Karpas-422 (cell line): Measurements from ENCODE around the gene GRK5. TPM values are rescaled to one million over a fixed set of nuclear protein-coding genes. Genes with fewer than 3 reads are reported as not detected.
A peak's percentile ranks its signal among the peaks of the same experiment; 100 is the strongest.
"Not testable (repeated sequence)": the region's sequence is repeated elsewhere in the genome, so short reads cannot be mapped to it uniquely, and the experiment has no call there.

Experiments
- DNase-seq: peaks from one replicate; pipeline ENCODE4 v3.0.0-alpha.2; 2015
- H2AFZ ChIP-seq: fragments of 200-600 bp; sonication (generic); 2 replicates; pipeline ENCODE4 v1.6.1; 2014; ENCODE audit warnings: antibody characterized with exemption, low read length, mixed read lengths
- H3K27ac ChIP-seq: fragments of 200-600 bp; sonication (generic); 2 replicates; pipeline ENCODE4 v1.5.1; 2014; ENCODE audit warnings: mild to moderate bottlenecking, low read length, moderate library complexity
- H3K27me3 ChIP-seq: fragments of 200-600 bp; sonication (generic); 2 replicates; pipeline ENCODE4 v1.6.1; 2014; ENCODE audit warnings: low read length, mixed read lengths
- H3K36me3 ChIP-seq: fragments of 200-600 bp; sonication (generic); 2 replicates; pipeline ENCODE4 v1.6.1; 2014; ENCODE audit warnings: low read length, mixed read lengths; ENCODE audit not compliant: insufficient read depth
- H3K4me1 ChIP-seq: fragments of 200-600 bp; sonication (generic); 2 replicates; pipeline ENCODE4 v1.6.1; 2014; ENCODE audit warnings: mild to moderate bottlenecking, low read length, mixed read lengths
- H3K4me2 ChIP-seq: fragments of 200-600 bp; sonication (generic); 2 replicates; pipeline ENCODE4 v1.6.1; 2014; ENCODE audit warnings: low read length, low read depth, mild to moderate bottlenecking; ENCODE audit not compliant: poor library complexity, severe bottlenecking
- H3K4me3 ChIP-seq: fragments of 200-600 bp; sonication (generic); 2 replicates; pipeline ENCODE4 v1.5.1; 2014; ENCODE audit warnings: mild to moderate bottlenecking, antibody characterized with exemption, low read length, mixed read lengths
- H3K79me2 ChIP-seq: fragments of 200-600 bp; sonication (generic); 2 replicates; pipeline ENCODE4 v1.6.1; 2014; ENCODE audit warnings: mild to moderate bottlenecking, low read length, mixed read lengths
- H3K9ac ChIP-seq: fragments of 200-600 bp; sonication (generic); 2 replicates; pipeline ENCODE4 v1.6.0; 2014; ENCODE audit warnings: low read length
- H3K9me2 ChIP-seq: fragments of 200-600 bp; sonication (generic), shearing (Covaris generic); replicated peaks from 2 replicates; pipeline ENCODE4 v1.6.0; 2014; ENCODE audit warnings: mild to moderate bottlenecking, low read length, moderate library complexity; ENCODE audit not compliant: insufficient read depth
- H3K9me3 ChIP-seq: fragments of 300-700, 200-600 bp; sonication (generic); 2 replicates; pipeline ENCODE4 v1.6.1; 2014; ENCODE audit warnings: low read length, mixed read lengths
- H4K20me1 ChIP-seq: fragments of 200-600 bp; sonication (generic); 2 replicates; pipeline ENCODE4 v1.6.1; 2014; ENCODE audit warnings: mild to moderate bottlenecking, antibody characterized with exemption, low read length, low read depth; ENCODE audit not compliant: insufficient read depth
- total RNA-seq: library from RNA; depleted of rRNA; stranded (reverse); fragments of >200 nt; shearing (Covaris generic); gene quantifications from 2 replicates; pipeline ENCODE4 v1.2.3, GENCODE V29; 2014; ENCODE audit warnings: low replicate concordance

The GRK5 gene
- total RNA-seq, 1 experiment from 2014 or later: 4.5 TPM

DNA sequence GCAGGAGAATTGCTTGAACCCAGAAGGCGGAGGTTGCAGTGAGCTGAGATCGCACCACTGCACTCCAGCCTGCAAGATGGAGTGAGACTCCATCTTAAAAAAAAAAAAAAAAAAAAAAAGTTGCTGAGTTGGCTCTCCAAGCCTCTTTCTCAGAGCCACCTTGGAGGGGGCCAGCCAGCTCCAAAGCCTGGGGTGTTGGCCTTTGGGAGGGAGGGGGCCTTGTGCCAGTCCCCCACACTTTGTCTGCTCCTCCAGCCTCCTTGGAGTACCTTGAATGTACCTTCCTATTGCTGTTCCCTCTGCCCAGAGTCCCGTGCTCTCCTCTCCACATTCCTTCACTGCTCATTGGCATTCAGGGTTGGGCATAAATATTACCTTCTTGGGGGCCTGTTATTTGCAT, 62.4 kb downstream of the GRK5 start:
- H3K9me2 ChIP-seq: no peaks in the 10 kb centered on the region
- H3K27me3 ChIP-seq: 0 out of 2 replicates have a peak, but pooled peaks cover 3% of the 10 kb centered on the region
- no peak overlapping the region for H3K27ac ChIP-seq
- H3K4me1 ChIP-seq: peaks cover 59% of the 10 kb centered on the region
- H4K20me1 ChIP-seq: 0 out of 2 replicates have a peak, but pooled peaks cover 4% of the 10 kb centered on the region
- H3K79me2 ChIP-seq: no peaks in the 10 kb centered on the region
- H3K9ac ChIP-seq: no peak overlapping the region
- H2AFZ ChIP-seq: no peak overlapping the region
- no peaks in the 10 kb centered on the region for H3K9me3 ChIP-seq
- no peak overlapping the region for H3K4me3 ChIP-seq
- DNase-seq: no peak
- no peak overlapping the region for H3K4me2 ChIP-seq
- no peaks in the 10 kb centered on the region for H3K36me3 ChIP-seq

DNA sequence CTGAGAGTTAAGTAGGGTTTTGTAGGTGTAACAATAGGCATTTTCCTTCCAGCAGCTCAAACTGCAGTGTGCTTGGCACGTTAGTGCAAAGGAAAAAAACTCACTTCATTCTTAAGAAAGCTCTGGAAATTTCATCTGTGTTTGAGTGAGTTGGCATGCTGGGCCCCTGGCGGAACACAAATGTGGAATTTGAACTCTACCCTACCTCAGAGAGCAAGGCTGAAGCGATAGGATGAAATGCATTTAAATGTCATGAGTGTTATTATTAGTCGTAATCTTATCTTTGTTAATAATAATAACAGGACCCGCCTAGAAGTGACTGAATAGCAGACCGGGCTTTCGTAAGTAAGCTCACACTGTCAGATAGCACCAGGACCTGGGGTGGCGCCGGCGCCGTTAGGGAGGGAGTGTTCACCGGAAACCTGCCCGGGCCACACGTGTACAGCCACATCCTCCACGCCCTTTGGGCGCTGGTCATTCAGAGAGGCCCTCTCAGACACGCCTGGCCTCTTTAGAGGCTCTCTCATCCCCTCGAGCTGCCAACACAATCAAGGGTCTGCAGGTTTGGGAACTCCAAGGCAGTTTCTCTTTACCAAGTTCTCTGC, 63.5 kb downstream of the GRK5 start:
- no peaks in the 10 kb centered on the region for H3K9me2 ChIP-seq
- no peak overlapping the region for H3K27ac ChIP-seq
- H3K27me3 ChIP-seq: 0 out of 2 replicates have a peak, but pooled peaks cover 3% of the 10 kb centered on the region
- no peaks in the 10 kb centered on the region for H3K9me3 ChIP-seq
- no peak overlapping the region for H2AFZ ChIP-seq
- no peak for DNase-seq
- H3K36me3 ChIP-seq: no peaks in the 10 kb centered on the region
- no peak overlapping the region for H3K4me3 ChIP-seq
- H3K79me2 ChIP-seq: no peaks in the 10 kb centered on the region
- H3K4me2 ChIP-seq: no peak overlapping the region
- H3K4me1 ChIP-seq: peaks cover 66% of the 10 kb centered on the region
- H4K20me1 ChIP-seq: 0 out of 2 replicates have a peak, but pooled peaks cover 4% of the 10 kb centered on the region
- H3K9ac ChIP-seq: no peak overlapping the region

DNA sequence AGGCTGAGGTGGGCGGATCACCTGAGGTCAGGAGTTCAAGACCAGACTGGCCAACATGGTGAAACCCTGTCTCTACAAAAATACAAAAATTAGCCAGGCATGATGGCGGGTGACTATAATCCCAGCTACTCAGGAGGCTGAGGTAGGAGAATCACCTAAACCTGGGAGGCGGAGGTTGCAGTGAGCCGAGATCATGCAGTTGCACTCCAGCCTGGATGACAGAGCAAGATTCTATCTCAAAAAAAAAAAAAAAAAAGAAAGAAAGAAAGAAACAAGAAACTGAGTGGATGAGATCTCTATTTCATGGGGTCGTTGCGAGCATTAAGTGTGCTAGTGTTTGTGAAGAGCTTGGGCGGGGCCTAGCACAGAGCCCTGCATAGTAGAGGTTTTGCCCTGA, 65.0 kb downstream of the GRK5 start:
- not testable (repeated sequence) for H3K36me3 ChIP-seq, DNase-seq, H3K27ac ChIP-seq, H3K9ac ChIP-seq, H3K4me3 ChIP-seq, H3K4me2 ChIP-seq, H2AFZ ChIP-seq, H4K20me1 ChIP-seq, H3K9me3 ChIP-seq, H3K79me2 ChIP-seq, H3K9me2 ChIP-seq, H3K27me3 ChIP-seq
- H3K4me1 ChIP-seq: peaks cover 66% of the 10 kb centered on the region

DNA sequence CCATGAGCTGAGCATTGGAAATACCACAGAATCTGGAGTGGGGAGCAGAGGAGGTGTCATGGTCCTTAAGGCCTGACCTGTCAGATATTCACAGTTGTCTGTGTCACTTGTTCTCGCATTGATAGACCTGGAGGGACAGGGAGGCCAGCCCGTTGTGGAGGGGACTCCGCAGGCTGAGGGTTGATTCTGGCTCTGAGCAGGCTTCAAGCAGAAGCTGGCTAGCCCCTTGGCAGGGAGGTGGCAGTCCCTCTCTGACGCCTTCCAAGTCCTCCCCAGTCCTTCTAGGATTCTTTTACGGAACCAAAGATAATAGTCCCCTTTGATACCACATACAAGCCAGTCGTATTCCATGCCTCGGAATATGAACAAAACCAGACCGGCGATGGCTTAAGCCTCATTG, 65.4 kb downstream of the GRK5 start:
- H3K79me2 ChIP-seq: no peaks in the 10 kb centered on the region
- peak overlapping the region; percentile 24 for H3K4me2 ChIP-seq
- H3K9ac ChIP-seq: no peak overlapping the region
- H3K9me2 ChIP-seq: no peaks in the 10 kb centered on the region
- no peak for DNase-seq
- H4K20me1 ChIP-seq: 0 out of 2 replicates have a peak, but pooled peaks cover 4% of the 10 kb centered on the region
- no peaks in the 10 kb centered on the region for H3K9me3 ChIP-seq
- 0 out of 2 replicates have a peak, but pooled peaks cover 3% of the 10 kb centered on the region for H3K27me3 ChIP-seq
- no peak overlapping the region for H3K4me3 ChIP-seq
- H2AFZ ChIP-seq: no peak overlapping the region
- no peaks in the 10 kb centered on the region for H3K36me3 ChIP-seq
- no peak overlapping the region for H3K27ac ChIP-seq
- H3K4me1 ChIP-seq: peaks cover 66% of the 10 kb centered on the region

DNA sequence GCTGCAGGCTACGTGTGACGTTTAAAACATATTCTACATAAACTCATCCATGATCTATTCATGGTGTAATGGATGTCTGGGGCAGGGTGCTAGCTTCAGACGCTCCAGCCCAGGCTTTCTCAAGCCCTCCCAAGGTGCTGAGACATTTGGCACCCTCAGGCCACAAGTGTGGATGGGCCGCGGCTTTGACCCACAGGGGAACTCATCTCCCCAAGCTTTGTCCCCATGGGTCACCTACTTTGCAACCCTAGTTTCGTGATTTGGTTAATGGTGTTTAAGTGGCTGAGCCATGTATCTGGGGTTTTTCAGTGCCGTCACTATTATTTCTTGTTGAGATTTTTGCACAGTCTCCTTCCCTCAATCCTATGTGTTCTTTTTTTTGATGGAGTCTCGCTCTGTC, 66.0 kb downstream of the GRK5 start:
- peak; percentile 56 for DNase-seq

DNA sequence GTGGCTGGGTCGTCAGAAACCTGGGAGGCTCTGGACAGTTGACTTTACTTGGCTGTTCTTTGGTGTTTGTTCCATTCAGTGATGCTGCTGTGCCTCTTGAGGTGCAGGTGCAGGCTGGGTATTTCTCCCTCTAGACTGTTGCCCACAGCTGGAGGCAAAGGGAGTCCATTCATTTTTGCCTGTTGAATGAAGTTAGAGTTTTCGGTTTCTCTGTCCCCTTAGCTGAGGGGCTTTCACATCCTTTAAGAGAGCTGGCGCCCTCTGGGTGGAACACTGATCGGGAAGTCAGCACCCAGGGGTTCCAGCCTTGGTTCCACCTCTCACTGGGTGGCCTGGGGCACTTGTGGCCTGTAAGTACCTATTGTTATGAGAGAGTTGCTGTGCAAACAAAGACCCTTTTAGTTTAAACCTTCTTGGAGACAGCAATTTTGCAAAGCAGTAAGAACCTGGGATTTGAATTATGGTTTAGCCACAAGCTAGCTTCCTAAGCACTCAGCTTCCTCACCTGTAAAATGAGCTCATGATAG, 67.2 kb downstream of the GRK5 start:
- Histone ChIP-seq H3K9ac (no peak overlapping the region), H3K79me2 (no peaks in the 10 kb centered on the region)
- no peak for DNase-seq

More for the DNA sequence above, 66.0 kb downstream of the GRK5 start:
- Histone ChIP-seq H3K4me3 (peak overlapping the region; percentile 3; the same call in 1 of the 2 replicates), H3K36me3 (no peaks in the 10 kb centered on the region), H3K9me2 (no peaks in the 10 kb centered on the region), H3K9ac (no peak overlapping the region), H3K4me2 (peak overlapping the region; percentile 24), H3K9me3 (no peaks in the 10 kb centered on the region), H4K20me1 (peaks cover 5% of the 10 kb centered on the region; the same call in 1 of the 2 replicates), H2AFZ (no peak overlapping the region), H3K27me3 (0 out of 2 replicates have a peak, but pooled peaks cover 3% of the 10 kb centered on the region), H3K4me1 (peaks cover 63% of the 10 kb centered on the region), H3K79me2 (no peaks in the 10 kb centered on the region), H3K27ac (no peak overlapping the region)

DNA sequence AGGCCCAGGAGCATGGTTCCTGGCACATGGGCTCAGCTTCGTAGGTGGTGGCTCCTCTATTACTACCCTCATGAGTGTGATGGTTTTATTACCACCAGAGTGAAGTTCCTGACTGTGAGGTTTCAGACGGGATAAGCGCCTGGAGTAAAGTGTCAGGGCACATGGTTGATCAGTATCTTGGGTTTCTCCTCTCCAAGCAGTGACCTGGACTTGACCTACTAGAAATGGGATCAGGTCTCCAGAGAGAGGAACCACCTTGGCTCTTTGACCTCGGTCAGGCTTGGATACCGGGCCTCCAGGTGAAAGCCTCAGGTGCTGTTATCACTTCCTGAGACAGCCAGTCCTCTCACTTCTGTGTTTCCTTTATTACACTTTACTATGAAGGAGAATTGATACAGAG, 67.7 kb downstream of the GRK5 start:
- no peaks in the 10 kb centered on the region for H3K79me2 ChIP-seq
- H3K9me3 ChIP-seq: no peaks in the 10 kb centered on the region
- H2AFZ ChIP-seq: no peak overlapping the region
- H3K9me2 ChIP-seq: no peaks in the 10 kb centered on the region
- H3K4me2 ChIP-seq: no peak overlapping the region
- H3K27me3 ChIP-seq: 0 out of 2 replicates have a peak, but pooled peaks cover 3% of the 10 kb centered on the region
- H4K20me1 ChIP-seq: peaks cover 8% of the 10 kb centered on the region; the same call in 1 of the 2 replicates
- H3K4me1 ChIP-seq: peaks cover 55% of the 10 kb centered on the region
- no peak for DNase-seq
- no peaks in the 10 kb centered on the region for H3K36me3 ChIP-seq
- no peak overlapping the region for H3K27ac ChIP-seq
- H3K9ac ChIP-seq: no peak overlapping the region
- H3K4me3 ChIP-seq: no peak overlapping the region

More for the DNA sequence above, 67.2 kb downstream of the GRK5 start:
- Histone ChIP-seq H3K9me3 (no peaks in the 10 kb centered on the region), H3K4me3 (no peak overlapping the region), H4K20me1 (peaks cover 8% of the 10 kb centered on the region; the same call in 1 of the 2 replicates), H3K36me3 (no peaks in the 10 kb centered on the region), H3K27ac (no peak overlapping the region), H3K4me1 (peaks cover 57% of the 10 kb centered on the region), H3K4me2 (peak overlapping the region; percentile 24), H2AFZ (no peak overlapping the region), H3K27me3 (0 out of 2 replicates have a peak, but pooled peaks cover 3% of the 10 kb centered on the region), H3K9me2 (no peaks in the 10 kb centered on the region)

DNA sequence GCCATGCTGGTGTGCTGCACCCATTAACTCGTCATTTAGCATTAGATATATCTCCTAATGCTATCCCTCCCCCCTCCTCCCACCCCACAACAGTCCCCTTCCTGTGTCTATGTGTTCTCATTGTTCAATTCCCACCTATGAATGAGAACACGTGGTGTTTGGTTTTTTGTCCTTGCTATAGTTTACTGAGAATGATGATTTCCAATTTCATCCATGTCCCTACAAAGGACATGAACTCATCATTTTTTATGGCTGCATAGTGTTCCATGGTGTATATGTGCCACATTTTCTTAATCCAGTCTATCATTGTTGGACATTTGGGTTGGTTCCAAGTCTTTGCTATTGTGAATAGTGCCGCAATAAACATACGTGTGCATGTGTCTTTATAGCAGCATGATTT, 68.8 kb downstream of the GRK5 start:
- not testable (repeated sequence) for H3K9me2 ChIP-seq, H4K20me1 ChIP-seq, H3K36me3 ChIP-seq, H3K9me3 ChIP-seq, H3K4me3 ChIP-seq, DNase-seq, H2AFZ ChIP-seq, H3K27me3 ChIP-seq, H3K4me2 ChIP-seq, H3K9ac ChIP-seq, H3K79me2 ChIP-seq, H3K27ac ChIP-seq
- H3K4me1 ChIP-seq: peaks cover 44% of the 10 kb centered on the region
